ENCODE measurements around the gene POFUT1.
"Not testable (repeated sequence)": the region's sequence is repeated elsewhere in the genome, so short reads cannot be mapped to it uniquely, and the experiment has no call there.

The POFUT1 gene

GRCh38 chr20:32207626-32208498 lies at the start of gene POFUT1, which contains the start of gene PLAGL2:
POFUT1 (plus strand) TSS chr20:32207880; CDS start chr20:32207942, 62 bp downstream.
PLAGL2 (minus strand) TSS chr20:32207743; CDS start chr20:32202178, 5,565 bp downstream.
- peak; percentile 89 for DNase-seq (ENCODE audit: low spot score)

- DNase-seq (ENCODE audit: low spot score), result no peak
These were observed 49.3 kb upstream of the POFUT1 start for GRCh38 chr20:32158351-32158750.

- no peak for DNase-seq (ENCODE audit: low spot score)
These were observed 48.6 kb upstream of the POFUT1 start for GRCh38 chr20:32158943-32159660.

- DNase-seq (ENCODE audit: low spot score), result no peak
These were observed 47.9 kb upstream of the POFUT1 start for GRCh38 chr20:32159766-32160221.

GRCh38 chr20:32160341-32160740 lies 47.3 kb upstream of the POFUT1 start:
- DNase-seq (ENCODE audit: low spot score), result no peak

- no peak for DNase-seq (ENCODE audit: low spot score)
These were observed 45.3 kb upstream of the POFUT1 start for GRCh38 chr20:32162351-32162750.

- no peak for DNase-seq (ENCODE audit: low spot score)
These were observed 43.7 kb upstream of the POFUT1 start for GRCh38 chr20:32163951-32164350.

GRCh38 chr20:32164984-32165735 lies 42.5 kb upstream of the POFUT1 start:
- no peak for DNase-seq (ENCODE audit: low spot score)

GRCh38 chr20:32165836-32166545 lies 41.7 kb upstream of the POFUT1 start:
- no peak for DNase-seq (ENCODE audit: low spot score)

GRCh38 chr20:32167552-32167951 lies 40.1 kb upstream of the POFUT1 start:
- no peak for DNase-seq (ENCODE audit: low spot score)

GRCh38 chr20:32168184-32168910 lies 39.3 kb upstream of the POFUT1 start:
- DNase-seq (ENCODE audit: low spot score), result no peak

- DNase-seq (ENCODE audit: low spot score), result not testable (repeated sequence)
These were observed 30.0 kb upstream of the POFUT1 start for GRCh38 chr20:32177696-32178095.

GRCh38 chr20:32179515-32179914 lies 28.2 kb upstream of the POFUT1 start:
- no peak for DNase-seq (ENCODE audit: low spot score)

GRCh38 chr20:32179934-32180333 lies 27.7 kb upstream of the POFUT1 start:
- no peak for DNase-seq (ENCODE audit: low spot score)

- DNase-seq (ENCODE audit: low spot score), result no peak
These were observed 26.1 kb upstream of the POFUT1 start for GRCh38 chr20:32181606-32182005.

GRCh38 chr20:32183947-32184635 lies 23.6 kb upstream of the POFUT1 start:
- no peak for DNase-seq (ENCODE audit: low spot score)

GRCh38 chr20:32184961-32185603 lies 22.6 kb upstream of the POFUT1 start:
- DNase-seq (ENCODE audit: low spot score), result no peak

GRCh38 chr20:32186506-32186905 lies 21.2 kb upstream of the POFUT1 start:
- DNase-seq (ENCODE audit: low spot score), result no peak

GRCh38 chr20:32188376-32189122 lies 19.1 kb upstream of the POFUT1 start:
- no peak for DNase-seq (ENCODE audit: low spot score)
